Stimulated activated naive CD8-positive, alpha-beta T cell treated with anti-CD3 and anti-CD28 coated beads, Interleukin-15, Interleukin-2, amounts not matched to agents 100 U/mL and 50 U/mL, for 24 hours (primary cell): ENCODE measurements around the gene GIGYF2.
"Not testable (repeated sequence)": the region's sequence is repeated elsewhere in the genome, so short reads cannot be mapped to it uniquely, and the experiment has no call there.

Experiments used
- ATAC-seq: fragments of 150-1000 bp; cut with Tn5 transposase; one replicate; pipeline ENCODE4 v1.10.0; 2021
- DNase-seq: peaks from one replicate; pipeline ENCODE4 v3.0.0; 2021

Gene GIGYF2

DNA sequence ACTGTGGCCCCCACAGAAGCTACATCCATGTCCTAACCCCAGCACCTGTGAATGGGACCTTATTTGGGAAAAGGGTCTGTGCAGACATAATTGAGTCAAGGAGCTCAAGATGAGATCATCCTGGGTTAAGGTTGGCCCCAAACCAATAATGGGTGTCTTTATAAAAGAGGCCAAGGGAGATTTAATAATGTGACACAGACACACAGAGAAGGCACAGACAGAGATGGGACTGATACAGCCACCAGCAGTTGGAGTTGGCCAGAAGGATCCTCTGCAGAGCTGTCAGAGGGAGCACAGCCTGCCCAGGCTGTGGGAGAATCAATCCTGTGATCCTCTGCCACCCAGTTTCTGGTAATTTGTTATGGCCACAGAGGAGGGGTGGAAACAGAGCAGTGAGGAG is 199.0 kb downstream of the GIGYF2 start:
- ATAC-seq: no peak

DNA sequence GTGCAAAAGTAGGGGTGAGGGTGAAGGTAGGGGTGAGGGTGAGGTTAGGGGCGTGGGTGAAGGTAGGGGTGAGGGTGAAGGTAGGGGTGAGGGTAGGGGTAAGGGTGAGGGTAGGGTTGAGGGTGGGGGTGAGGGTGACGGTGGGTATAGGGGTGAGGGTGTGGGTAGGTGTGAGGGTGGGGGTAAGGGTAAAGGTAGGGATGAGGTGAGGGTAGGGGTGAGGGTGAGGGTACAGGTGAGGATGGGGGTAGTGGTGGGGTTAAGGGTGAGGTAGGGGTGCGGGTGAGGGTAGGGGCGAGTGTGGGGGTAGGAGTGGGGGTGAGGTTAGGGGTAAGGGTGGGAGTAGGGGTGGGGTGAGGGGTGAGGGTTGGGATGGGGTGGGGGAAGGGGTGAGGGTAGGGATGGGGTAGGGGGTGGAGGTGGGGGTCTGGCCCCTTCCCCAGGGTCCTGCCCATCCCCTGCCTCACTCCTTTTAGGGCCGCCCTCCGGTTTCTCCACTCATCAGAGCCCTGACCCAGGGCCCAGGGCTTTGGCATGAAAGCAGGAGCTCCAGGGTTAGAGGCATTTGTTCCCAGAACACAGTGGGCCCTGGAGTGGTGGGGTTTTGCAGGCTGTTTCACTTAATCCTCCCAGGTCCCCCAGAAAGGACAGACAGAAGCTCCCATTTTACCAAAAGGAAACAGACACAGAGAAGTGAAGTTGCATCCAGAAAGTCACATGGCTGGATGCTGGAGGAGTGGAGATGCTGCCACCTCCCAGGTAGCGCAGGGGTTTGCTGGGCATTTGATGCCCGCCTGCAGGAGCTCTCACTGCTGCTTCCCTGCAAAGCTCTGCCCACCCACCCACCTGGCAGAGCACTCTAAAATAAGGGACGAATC is 199.8 kb downstream of the GIGYF2 start:
- ATAC-seq: no peak
- no peak for DNase-seq

More for the DNA sequence above, 199.0 kb downstream of the GIGYF2 start:
- no peak for DNase-seq

DNA sequence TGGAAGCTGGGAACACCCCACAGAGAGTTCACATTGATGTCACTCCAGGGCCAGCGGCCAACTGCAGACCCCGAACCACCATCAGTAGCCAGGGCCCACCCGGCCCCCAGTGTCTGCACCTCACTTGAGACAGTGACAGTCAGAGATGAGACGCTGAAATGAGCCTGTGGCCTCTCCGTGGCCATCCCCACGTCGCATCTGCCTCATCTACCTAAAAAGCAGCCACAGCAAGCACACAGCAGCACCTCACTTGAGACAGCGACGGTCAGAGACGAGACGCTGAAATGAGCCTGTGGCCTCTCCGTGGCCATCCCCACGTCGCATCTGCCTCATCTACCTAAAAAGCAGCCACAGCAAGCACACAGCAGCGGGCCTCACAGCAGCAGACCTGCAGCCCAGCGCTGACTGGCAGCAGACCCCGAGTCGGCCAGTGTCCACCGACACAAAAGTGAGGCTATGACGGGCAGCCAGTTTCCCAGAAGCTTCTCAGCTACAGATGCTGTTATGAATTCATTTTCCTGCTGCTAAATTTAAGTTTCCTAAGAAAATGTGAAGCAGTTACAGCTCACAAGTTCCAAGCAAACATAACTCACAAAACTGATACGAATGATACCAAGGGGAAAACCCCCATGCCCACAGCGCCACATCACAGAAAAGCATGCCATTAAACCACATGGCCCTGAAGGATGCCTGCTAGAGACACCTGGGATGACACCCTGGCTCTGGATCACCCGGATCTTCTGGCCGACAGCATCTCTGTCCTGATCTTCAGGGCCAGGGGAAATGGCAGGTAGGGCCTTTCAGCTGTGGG is 200.7 kb downstream of the GIGYF2 start:
- DNase-seq (peak; percentile 65), ATAC-seq (peak; percentile 84)

DNA sequence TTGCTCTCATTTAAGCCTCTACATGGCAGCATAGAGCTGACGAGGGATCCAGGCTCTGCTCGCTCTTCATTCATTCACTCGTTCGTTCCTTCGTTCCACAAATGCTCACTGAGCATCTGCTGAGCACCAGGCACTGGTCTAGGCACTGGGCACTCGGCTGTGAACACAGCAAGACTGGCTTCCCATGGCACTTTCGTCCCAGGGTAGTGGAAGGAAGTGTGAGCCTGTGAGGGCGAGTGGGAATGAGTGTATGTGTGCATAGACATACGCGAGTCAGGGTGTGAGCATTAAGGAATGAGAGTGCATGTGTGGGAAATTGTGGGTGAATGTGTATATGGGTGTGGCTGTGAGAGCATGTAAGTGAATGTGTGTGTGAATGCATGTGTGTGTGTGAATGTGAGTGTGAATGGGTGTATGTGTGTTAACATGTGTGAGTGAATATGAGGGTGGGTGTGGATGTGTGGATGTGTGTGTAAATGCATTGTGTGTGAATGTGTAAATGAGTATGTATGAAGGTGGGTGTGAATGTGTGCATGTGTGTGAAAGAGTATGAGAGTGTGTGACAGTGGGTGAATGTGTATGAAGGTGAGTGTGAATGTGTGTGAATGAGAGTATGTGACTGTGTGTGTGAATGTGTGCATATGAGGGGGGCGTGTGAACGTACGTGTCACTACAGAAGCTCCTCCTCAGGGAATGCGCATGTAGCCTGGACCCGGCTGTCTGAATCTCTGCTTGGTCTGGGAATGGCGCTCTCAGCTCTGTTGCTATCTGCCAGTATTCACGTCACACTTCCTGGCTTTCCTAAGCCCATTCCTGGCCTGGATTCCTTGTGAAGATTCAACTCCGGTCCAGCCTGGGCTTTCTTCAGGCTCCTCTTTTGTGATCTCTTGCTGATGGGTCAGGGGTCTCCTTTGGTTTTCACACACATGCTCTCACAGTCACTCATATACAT is 201.7 kb downstream of the GIGYF2 start:
- DNase-seq: no peak
- ATAC-seq: no peak

DNA sequence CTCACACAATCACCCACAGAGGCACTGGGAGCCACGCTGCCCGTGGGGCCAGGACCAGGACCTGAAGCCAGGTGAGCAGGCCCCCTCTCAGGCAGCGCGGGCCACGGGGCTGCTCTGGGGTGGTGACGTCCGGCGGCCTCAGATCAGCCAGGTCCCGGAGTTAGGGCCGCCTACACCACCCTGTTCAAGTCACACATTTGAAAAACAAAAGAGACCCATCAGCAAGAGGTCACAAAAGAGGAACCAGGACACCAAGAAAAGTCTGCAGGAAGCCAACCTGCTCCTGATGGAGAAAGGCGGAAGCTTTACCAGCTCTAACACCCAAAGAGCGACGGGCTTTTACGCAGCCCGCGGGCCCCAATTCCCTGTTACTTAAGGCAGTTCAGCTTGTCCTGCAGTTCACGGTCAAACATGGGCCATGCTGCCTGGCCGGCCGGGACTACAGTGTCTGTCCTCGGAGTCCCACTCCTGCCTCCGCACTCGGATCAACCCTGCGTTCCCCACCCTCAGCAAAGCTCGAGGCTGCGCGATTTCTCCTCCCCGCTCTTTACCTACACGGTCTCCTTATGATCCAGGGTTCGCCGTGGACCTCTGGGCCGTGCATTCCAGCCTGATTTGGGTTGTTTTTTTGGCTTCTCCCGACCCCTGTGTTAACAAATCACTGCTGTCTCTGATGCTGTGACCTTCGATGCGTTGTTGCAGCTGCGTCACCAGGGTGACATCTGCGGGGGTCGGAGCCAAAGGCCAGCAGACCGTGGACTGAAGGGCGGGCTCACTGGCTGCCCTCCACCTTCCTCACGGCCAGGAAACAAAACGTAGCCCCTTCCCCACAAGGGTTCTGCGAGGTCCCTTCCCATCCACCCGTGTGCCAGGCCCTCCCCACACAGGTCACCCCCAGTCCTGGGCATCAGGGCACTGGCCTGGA is 203.9 kb downstream of the GIGYF2 start:
- no peak for ATAC-seq
- no peak for DNase-seq

DNA sequence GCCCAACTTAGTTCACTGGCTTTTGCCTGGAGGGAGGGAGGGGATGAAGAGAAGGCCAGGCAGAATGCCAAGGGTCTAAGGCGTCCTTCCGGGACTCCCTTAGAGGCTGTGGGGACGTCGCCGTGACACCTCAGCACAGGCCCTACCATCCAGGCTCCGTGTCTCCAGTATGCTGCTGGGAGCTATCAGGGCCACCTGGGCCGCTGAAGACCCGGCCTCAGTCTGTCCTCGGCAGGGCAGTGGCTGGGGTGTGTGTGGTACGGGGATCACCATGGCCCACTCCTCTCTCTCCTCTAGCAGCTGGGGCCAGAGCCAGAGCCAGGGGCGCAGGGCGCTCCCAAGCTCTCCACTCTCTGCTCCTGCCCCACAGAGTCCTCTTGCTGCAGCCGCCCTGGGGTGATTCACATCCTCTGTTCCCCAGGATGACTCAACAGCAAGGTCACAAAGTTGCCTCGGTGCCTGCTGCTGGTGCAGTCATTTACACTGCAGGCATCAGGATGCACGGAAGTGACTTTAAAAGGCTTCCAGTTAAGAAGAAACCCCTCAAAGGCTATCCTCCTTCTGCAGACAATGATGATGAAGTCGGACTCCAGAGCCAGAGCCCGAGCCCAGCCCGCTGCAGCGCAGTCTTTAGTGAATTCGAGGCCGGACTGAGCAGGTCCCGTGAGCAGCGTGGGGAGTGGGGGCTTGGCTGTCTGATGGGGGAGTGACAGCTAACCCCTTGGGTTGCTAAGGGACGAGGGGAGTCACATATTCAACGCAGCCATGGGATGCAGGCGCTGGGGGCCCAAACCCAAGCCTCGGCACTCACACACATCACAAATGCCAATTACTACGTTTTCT is 204.8 kb downstream of the GIGYF2 start:
- DNase-seq: peak; percentile 52
- peak; percentile 88 for ATAC-seq

DNA sequence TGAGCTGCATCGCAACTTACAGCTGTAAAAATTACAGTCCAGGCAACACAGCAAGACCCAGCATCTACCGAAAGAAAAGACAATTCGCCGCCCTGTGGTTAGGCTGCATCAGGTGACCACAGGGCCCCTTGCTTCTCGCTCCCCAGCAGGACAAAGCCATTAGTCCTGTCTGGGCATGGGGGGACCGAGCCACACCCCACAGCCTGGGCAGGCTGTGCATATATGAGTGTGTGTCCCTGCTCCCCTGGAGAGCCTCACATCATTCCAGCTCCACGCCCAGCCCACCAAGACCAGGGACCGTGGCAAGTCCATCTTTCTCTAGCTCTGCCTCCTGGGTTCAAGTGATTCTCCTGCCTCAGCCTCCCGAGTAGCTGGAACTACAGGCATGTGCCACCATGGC is 206.9 kb downstream of the GIGYF2 start:
- ATAC-seq (no peak), DNase-seq (no peak)

DNA sequence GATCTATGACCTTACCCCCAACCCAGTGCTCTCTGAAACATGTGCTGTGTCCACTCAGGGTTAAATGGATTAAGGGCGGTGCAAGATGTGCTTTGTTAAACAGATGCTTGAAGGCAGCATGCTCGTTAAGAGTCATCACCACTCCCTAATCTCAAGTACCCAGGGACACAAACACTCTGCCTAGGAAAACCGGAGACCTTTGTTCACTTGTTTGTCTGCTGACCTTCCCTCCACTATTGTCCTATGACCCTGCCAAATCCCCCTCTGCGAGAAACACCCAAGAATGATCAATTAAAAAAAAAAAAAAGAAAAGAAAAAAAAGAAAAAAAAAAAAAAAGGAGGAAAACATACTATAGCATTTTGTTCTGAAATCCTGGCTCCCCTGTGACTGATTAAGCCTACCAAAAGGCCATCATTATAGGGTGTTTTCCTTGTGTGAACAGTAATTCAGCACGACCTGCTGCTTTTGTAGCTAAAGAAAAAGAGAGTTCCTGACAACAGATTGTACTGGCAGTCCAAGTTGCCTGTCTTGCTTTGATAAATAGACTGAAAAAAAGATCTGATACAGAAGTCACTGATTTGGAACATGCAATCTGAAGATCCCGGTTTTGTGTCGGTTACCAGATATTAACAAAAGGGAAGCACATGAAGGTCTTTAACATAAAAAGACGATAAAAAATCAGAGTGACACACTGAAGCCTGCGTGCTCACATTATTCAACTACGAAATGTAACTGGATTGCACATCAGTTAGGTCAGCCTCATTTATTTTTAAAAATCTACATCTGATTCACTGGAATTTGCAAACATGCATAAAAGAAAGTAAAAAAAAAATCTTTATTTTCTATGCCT is 210.0 kb downstream of the GIGYF2 start:
- not testable (repeated sequence) for ATAC-seq, DNase-seq

DNA sequence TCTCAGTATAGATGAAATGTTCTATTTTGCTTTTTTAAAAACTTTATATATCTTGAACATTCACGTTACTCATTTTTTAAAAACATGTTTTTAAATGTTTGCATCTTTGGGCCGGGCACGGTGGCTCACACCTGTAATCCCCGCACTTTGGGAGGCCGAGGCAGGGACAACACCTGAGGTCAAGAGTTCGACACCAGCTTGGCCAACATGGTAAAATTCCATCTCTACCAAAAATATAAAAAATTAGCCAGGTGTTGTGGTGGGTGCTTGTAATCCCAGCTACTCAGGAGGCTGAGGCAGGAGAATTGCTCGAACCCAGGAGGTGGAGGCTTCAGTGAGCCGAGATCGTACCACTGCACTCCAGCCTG is 210.6 kb downstream of the GIGYF2 start:
- DNase-seq, ATAC-seq: not testable (repeated sequence)

DNA sequence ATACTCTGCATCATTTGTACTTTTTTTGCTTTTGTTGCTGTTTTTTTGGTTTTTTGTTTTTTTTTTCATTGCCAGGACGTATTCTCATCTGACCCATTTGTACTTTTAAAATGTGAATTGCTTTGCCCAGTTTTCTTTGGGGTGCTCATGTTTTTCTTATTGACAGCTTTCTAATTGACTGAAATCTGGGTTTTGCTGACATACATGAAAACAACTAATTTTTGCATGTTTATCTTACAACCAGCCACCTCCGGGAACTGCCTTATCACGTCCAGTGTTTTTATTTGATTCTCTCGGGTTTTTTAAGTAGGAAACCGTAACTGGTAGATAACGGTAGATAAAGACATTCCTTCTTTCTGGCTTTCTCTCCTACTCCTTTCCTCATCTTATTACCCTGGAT is 211.6 kb downstream of the GIGYF2 start:
- DNase-seq: no peak
- ATAC-seq: no peak
